ENCODE measurements around the gene ENTHD1.

ENTHD1 gene

GRCh38 chr22:39710380-39711150 is 183.0 kb downstream of the ENTHD1 start:
- DNase-seq, result no peak

GRCh38 chr22:39707816-39708215 is 185.7 kb downstream of the ENTHD1 start:
- no peak for DNase-seq

GRCh38 chr22:39707351-39707750 is 186.2 kb downstream of the ENTHD1 start:
- no peak for DNase-seq

GRCh38 chr22:39706376-39707140 is 187.0 kb downstream of the ENTHD1 start:
- DNase-seq, result no peak

GRCh38 chr22:39705386-39705785 is 188.2 kb downstream of the ENTHD1 start:
- DNase-seq, result no peak

- DNase-seq, result no peak
These were observed 189.5 kb downstream of the ENTHD1 start for GRCh38 chr22:39703928-39704639.

- no peak for DNase-seq
These were observed 190.5 kb downstream of the ENTHD1 start for GRCh38 chr22:39703091-39703490.

GRCh38 chr22:39700565-39700964 is 193.0 kb downstream of the ENTHD1 start:
- DNase-seq, result no peak

GRCh38 chr22:39699631-39700360 is 193.8 kb downstream of the ENTHD1 start:
- DNase-seq, result no peak

- no peak for DNase-seq
These were observed 195.7 kb downstream of the ENTHD1 start for GRCh38 chr22:39697790-39698430.

- no peak for DNase-seq
These were observed 199.5 kb downstream of the ENTHD1 start for GRCh38 chr22:39693943-39694500.

Data from activated gamma-delta T cell treated with Interleukin-2 at 50 U/mL for 16 hours (primary cell).